HCT116 (cell line): ENCODE measurements around the gene LBHD1. TPM values are rescaled to one million over a fixed set of nuclear protein-coding genes. Genes with fewer than 3 reads are reported as not detected.

ENCODE experiments used
- ATAC-seq: fragments of 200-7000 bp; cut with Tn5 transposase; 2 replicates; pipeline ENCODE4 v1.9.1; 2020; ENCODE audit warnings: mild to moderate bottlenecking, moderate library complexity
- BruUV-seq: library from RNA; stranded (reverse); fragments of 400-500 nt; replicated peaks from 2 replicates; lab custom pipeline; 2021; lab: Mats Ljungman, UMichigan
- CTCF ChIA-PET: fragments of 300-600 bp; sonication (Branson Sonifier 250); formaldehyde crosslinking; loops from one replicate; lab custom pipeline; 2021; ENCODE audit warnings: antibody characterized with exemption; lab: Charles Lee
- POLR2A ChIA-PET: fragments of 300-600, 350-600 bp; sonication (Branson Sonifier 250); formaldehyde crosslinking; loops from one replicate; lab custom pipeline; 2021; ENCODE audit warnings: antibody characterized with exemption; lab: Charles Lee
- RAD21 ChIA-PET, 2 experiments: fragments of 300-600 bp; sonication (Branson Sonifier 250); formaldehyde crosslinking; loops; one replicate each; lab custom pipeline; 2023; ENCODE audit warnings: low total read pairs in 2 of 2; ENCODE audit not compliant: uncharacterized antibody in 2 of 2, unreplicated experiment in 2 of 2, low non-redundant PET in 1 of 2; lab: Charles Lee
- DNase-seq: peaks from one replicate; pipeline ENCODE4 v3.0.0-alpha.2; 2010; ENCODE audit warnings: low read depth, low spot score
- H2AFZ ChIP-seq: fragments of 200-600 bp; shearing (Covaris generic), sonication (generic); 2 replicates; pipeline ENCODE4 v1.6.1; 2017; ENCODE audit warnings: low read depth, mixed run types, mixed read lengths, antibody characterized with exemption, low read length; ENCODE audit not compliant: poor library complexity, severe bottlenecking
- H3K27ac ChIP-seq: 2 replicates; pipeline ENCODE4 v1.5.1; 2012; ENCODE audit warnings: low read depth, low read length
- H3K27me3 ChIP-seq: fragments of 200-600 bp; sonication (generic); 2 replicates; pipeline ENCODE4 v1.6.1; 2016; ENCODE audit warnings: mixed run types, low read length, mixed read lengths; ENCODE audit not compliant: insufficient read depth
- H3K36me3 ChIP-seq, 2 experiments: fragments of 200-500 bp in 1 of 2; fragments of 200-600 bp in 1 of 2; sonication (Bioruptor generic) in 1 of 2; sonication (generic) in 1 of 2; 2 replicates each; pipeline versions ENCODE4 v1.5.1 to v1.6.1; 2014 to 2016; ENCODE audit warnings: low read length in 2 of 2, inconsistent platforms in 1 of 2, mixed read lengths in 1 of 2, mixed run types in 1 of 2; ENCODE audit not compliant: insufficient read depth in 2 of 2, control insufficient read depth in 1 of 2
- H3K4me1 ChIP-seq, 2 experiments: fragments of 200-600 bp in 1 of 2; sonication (generic) in 1 of 2; 2 replicates each; pipeline versions ENCODE4 v1.5.1 to v1.6.1; 2012 to 2017; ENCODE audit warnings: low read length in 2 of 2, inconsistent platforms in 1 of 2, mild to moderate bottlenecking in 1 of 2, mixed read lengths in 1 of 2, mixed run types in 1 of 2, moderate library complexity in 1 of 2; ENCODE audit not compliant: insufficient read depth in 2 of 2, control insufficient read depth in 1 of 2
- H3K4me2 ChIP-seq: fragments of 200-600 bp; sonication (generic); 2 replicates; pipeline ENCODE4 v1.6.1; 2017; ENCODE audit warnings: mixed run types, low read length, mixed read lengths
- H3K4me3 ChIP-seq, 2 experiments: fragments of 200-600 bp in 1 of 2; sonication (generic) in 1 of 2; replicated peaks in 1 of 2; 2 replicates each; pipeline ENCODE4 v1.5.1; 2011 to 2016; ENCODE audit warnings: low read length in 2 of 2, control low read depth in 1 of 2, low read depth in 1 of 2, mild to moderate bottlenecking in 1 of 2, mixed read lengths in 1 of 2, mixed run types in 1 of 2
- H3K79me2 ChIP-seq: fragments of 200-600 bp; sonication (generic); 2 replicates; pipeline ENCODE4 v1.6.1; 2017; ENCODE audit warnings: mild to moderate bottlenecking, mixed run types, low read length, moderate library complexity, mixed read lengths; ENCODE audit not compliant: insufficient read depth
- H3K9ac ChIP-seq: fragments of 200-600 bp; sonication (generic); 2 replicates; pipeline ENCODE4 v1.6.1; 2016; ENCODE audit warnings: low read length, mixed read lengths
- H3K9me2 ChIP-seq: fragments of 200-600 bp; sonication (generic), shearing (Covaris generic); 2 replicates; pipeline ENCODE4 v1.6.1; 2017; ENCODE audit warnings: mixed run types, mild to moderate bottlenecking, moderate library complexity; ENCODE audit not compliant: insufficient read depth
- H3K9me3 ChIP-seq, 2 experiments: fragments of 200-500 bp in 1 of 2; fragments of 200-600 bp in 1 of 2; sonication (Bioruptor generic) in 1 of 2; sonication (generic) in 1 of 2; 2 replicates each; pipeline ENCODE4 v1.6.1; 2014 to 2017; ENCODE audit warnings: low read length in 2 of 2, mixed read lengths in 2 of 2, inconsistent platforms in 1 of 2, low read depth in 1 of 2, mild to moderate bottlenecking in 1 of 2, mixed run types in 1 of 2, moderate library complexity in 1 of 2; ENCODE audit not compliant: control insufficient read depth in 1 of 2, insufficient read depth in 1 of 2
- H4K20me1 ChIP-seq: fragments of 200-600 bp; sonication (generic), shearing (Covaris generic); 2 replicates; pipeline ENCODE4 v1.6.1; 2017; ENCODE audit warnings: mixed run types, mild to moderate bottlenecking, moderate library complexity; ENCODE audit not compliant: insufficient read depth
- ATF3 ChIP-seq: IDR thresholded peaks from 2 replicates; pipeline ENCODE4 v1.6.1; 2012
- CBX3 ChIP-seq: IDR thresholded peaks from 2 replicates; pipeline ENCODE4 v1.6.1; 2012; ENCODE audit warnings: low read depth
- CEBPB ChIP-seq: IDR thresholded peaks from 2 replicates; pipeline ENCODE4 v1.6.1; 2012; ENCODE audit warnings: low read depth
- EZH2 ChIP-seq: fragments of 200-600 bp; sonication (generic); IDR thresholded peaks from 2 replicates; pipeline ENCODE4 v1.6.1; 2017; ENCODE audit warnings: antibody characterized with exemption, mixed run types
- POLR2AphosphoS5 ChIP-seq: IDR thresholded peaks from 2 replicates; pipeline ENCODE4 v1.6.1; 2011; ENCODE audit warnings: mild to moderate bottlenecking, low read depth, low read length, moderate library complexity
- SIN3A ChIP-seq: IDR thresholded peaks from 2 replicates; pipeline ENCODE4 v1.6.1; 2012; ENCODE audit warnings: low read depth
- SP1 ChIP-seq: IDR thresholded peaks from 2 replicates; pipeline ENCODE4 v1.6.1; 2012; ENCODE audit warnings: low read depth
- SRF ChIP-seq: IDR thresholded peaks from 2 replicates; pipeline ENCODE4 v1.6.1; 2012; ENCODE audit warnings: low read depth
- ZFX ChIP-seq: fragments of 450-650 bp; IDR thresholded peaks from 2 replicates; pipeline ENCODE4 v1.6.1; 2017
- ZNF274 ChIP-seq: fragments of 200-500 bp; sonication (Bioruptor generic); IDR thresholded peaks from 2 replicates; pipeline ENCODE4 v1.6.1; 2014; ENCODE audit warnings: mild to moderate bottlenecking, low read depth, low read length, inconsistent platforms
- intact Hi-C: fragments of 100-400 bp; cut with micrococcal nuclease; formaldehyde crosslinking; loops from 2 replicates; pipeline ENCODE4 v1.10.0; 2022
- total RNA-seq: library from RNA; stranded (reverse); gene quantifications from one replicate; pipeline ENCODE4 v1.2.1, GENCODE V29; 2021; ENCODE audit not compliant: unreplicated experiment
- TF ChIP-seq, protein P1 (sequence below): IDR thresholded peaks from 2 replicates; pipeline ENCODE4 v1.6.1; 2012

The LBHD1 gene
- total RNA-seq, 1 experiment from 2014 or later = 14.7 TPM

DNA sequence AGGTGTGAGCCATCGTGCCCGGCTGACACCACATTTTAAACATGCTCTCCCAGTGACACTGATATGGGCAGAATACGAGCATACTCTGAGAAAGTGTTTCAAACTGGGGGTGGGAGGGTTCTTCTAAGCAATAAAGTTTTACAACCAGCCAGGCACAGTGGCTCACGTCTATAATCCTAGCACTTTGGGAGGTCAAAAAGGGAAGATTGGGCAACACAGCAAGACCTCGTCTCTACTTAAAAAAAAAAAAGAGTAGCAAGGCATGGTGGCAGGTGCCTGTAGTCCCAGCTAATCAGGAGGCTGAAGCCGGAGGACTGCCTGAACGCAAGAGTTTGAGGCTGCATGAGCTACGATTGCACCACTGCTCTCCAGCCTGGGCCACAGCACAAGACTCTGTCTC, 27.8 kb downstream of the LBHD1 start:
- DNase-seq (no peak), ATAC-seq (no peak)
- CTCF ChIA-PET = no interaction called here
- Histone ChIP-seq H3K36me3 (peaks cover 11 to 19% of the 10 kb centered on the region in 2 experiments; a peak in 3 of 4 replicates), H4K20me1 (no peaks in the 10 kb centered on the region), H3K9ac (no peak overlapping the region), H2AFZ (no peak overlapping the region), H3K4me1 (peaks cover 5 to 15% of the 10 kb centered on the region in 2 experiments; a peak in 3 of 4 replicates), H3K27me3 (no peaks in the 10 kb centered on the region), H3K79me2 (peaks cover 67% of the 10 kb centered on the region), H3K9me2 (no peaks in the 10 kb centered on the region), H3K4me3 (no peak overlapping the region), H3K4me2 (no peak overlapping the region), H3K9me3 (no peaks in the 10 kb centered on the region), H3K27ac (no peak overlapping the region)
- TF ChIP-seq EZH2 (no peak), SIN3A (no peak), ZFX (no peak), SRF (no peak), CEBPB (no peak), SP1 (no peak), ZNF274 (no peak), CBX3 (no peak), ATF3 (no peak)
- TF ChIP-seq, protein P1, sequence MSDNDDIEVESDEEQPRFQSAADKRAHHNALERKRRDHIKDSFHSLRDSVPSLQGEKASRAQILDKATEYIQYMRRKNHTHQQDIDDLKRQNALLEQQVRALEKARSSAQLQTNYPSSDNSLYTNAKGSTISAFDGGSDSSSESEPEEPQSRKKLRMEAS = no peak
- RAD21 ChIA-PET = no interaction called here
- no TSS peak for BruUV-seq
- intact Hi-C loops = no loop called here
- POLR2A ChIA-PET = interaction anchor here (1.6 to 14.1 kb wide), 2 partner anchors 21 to 27 kb away, joined by 5 to 195 read pairs; partner anchors contain the start of genes C11orf98, CSKMT, LBHD1 and UQCC3

GRCh38 chr11:62632492-62632891, 39.6 kb downstream of the LBHD1 start:
- POLR2A ChIA-PET = interaction anchor here (1.0 kb wide), 1 partner anchor 33 kb away, joined by 3 read pairs; the partner anchor contains the start of genes C11orf98 and CSKMT
- TF ChIP-seq SIN3A (no peak), CBX3 (no peak), EZH2 (no peak), POLR2AphosphoS5 (no peak)
- BruUV-seq = no TSS peak

More at GRCh38 chr11:62632492-62632891, 39.6 kb downstream of the LBHD1 start:
- Histone ChIP-seq H3K27ac (no peak overlapping the region), H2AFZ (no peak overlapping the region), H3K4me1 (no peaks in the 10 kb centered on the region), H4K20me1 (no peaks in the 10 kb centered on the region), H3K4me3 (no peak overlapping the region), H3K9ac (no peak overlapping the region), H3K9me3 (no peaks in the 10 kb centered on the region), H3K9me2 (no peaks in the 10 kb centered on the region), H3K79me2 (peaks cover 25% of the 10 kb centered on the region; the same call in 1 of the 2 replicates), H3K36me3 (peaks cover 68 to 69% of the 10 kb centered on the region in 2 experiments), H3K4me2 (no peak overlapping the region), H3K27me3 (no peaks in the 10 kb centered on the region)
- ChIA-PET RAD21 (no interaction called here), CTCF (no interaction called here)
- intact Hi-C loops = no loop called here
- DNase-seq (no peak), ATAC-seq (no peak)
